Thoracic aorta (tissue), 2 donors: Measurements from ENCODE around the gene CERS3. TPM values are rescaled to one million over a fixed set of nuclear protein-coding genes. Genes with fewer than 3 reads are reported as not detected.

Experiments
- ATAC-seq: fragments of 150-250 bp; one replicate; pipeline ENCODE4 v1.8.0; 2017; ENCODE audit warnings: low read depth; ENCODE audit not compliant: insufficient number of reproducible peaks, low FRiP score
- DNase-seq: peaks from one replicate; pipeline ENCODE4 v3.0.0-alpha.2; 2020; ENCODE audit warnings: low spot score
- H3K27ac ChIP-seq, 2 donors: fragments of 200-600 bp; sonication (generic); 1 replicate in 1 of 2; 2 replicates in 1 of 2; pipeline ENCODE4 v1.5.1; 2016; ENCODE audit warnings: mild to moderate bottlenecking in 2 of 2, moderate library complexity in 2 of 2
- H3K27me3 ChIP-seq: fragments of 200-600 bp; sonication (generic); replicated peaks from 2 replicates; pipeline ENCODE4 v1.6.0; 2016; ENCODE audit warnings: mild to moderate bottlenecking; ENCODE audit not compliant: insufficient read depth
- H3K36me3 ChIP-seq: fragments of 200-600 bp; sonication (generic); one replicate; pipeline ENCODE4 v1.5.1; 2016
- H3K4me1 ChIP-seq, 2 donors: fragments of 200-600 bp; sonication (generic); 1 replicate in 1 of 2; 2 replicates in 1 of 2; pipeline versions ENCODE4 v1.5.1 to v1.6.0; 2016; ENCODE audit warnings: low read depth in 2 of 2, mild to moderate bottlenecking in 1 of 2; ENCODE audit not compliant: control insufficient read depth in 1 of 2
- H3K4me3 ChIP-seq: fragments of 200-600 bp; sonication (generic); 2 replicates; pipeline ENCODE4 v1.5.1; 2016; ENCODE audit warnings: mild to moderate bottlenecking
- H3K9me3 ChIP-seq: fragments of 200-600 bp; sonication (generic); 2 replicates; pipeline ENCODE4 v1.5.1; 2016
- CTCF ChIP-seq: fragments of 200-600 bp; sonication (generic); IDR thresholded peaks from one replicate; pipeline ENCODE4 v1.5.1; 2019; ENCODE audit warnings: antibody characterized with exemption
- total RNA-seq, 2 donors: library from RNA; depleted of rRNA; stranded (reverse); fragments of >200 nt; gene quantifications; one replicate each; pipeline versions ENCODE4 v1.1.0 to v1.2.3, GENCODE V29; 2016

The CERS3 gene
- total RNA-seq, 2 donors from 2014 or later, result not detected

GRCh38 chr15:100464888-100465287 is 63.9 kb downstream of the CERS3 start:
- no peak overlapping the region for H3K27ac ChIP-seq
- ATAC-seq, result no peak
- H3K27me3 ChIP-seq, result no peaks in the 10 kb centered on the region
- no peak for DNase-seq
- H3K9me3 ChIP-seq, result no peaks in the 10 kb centered on the region
- peaks cover 7 to 9% of the 10 kb centered on the region in 2 donors for H3K4me1 ChIP-seq
- H3K36me3 ChIP-seq, result no peaks in the 10 kb centered on the region
- no peak overlapping the region for H3K4me3 ChIP-seq
- TF ChIP-seq CTCF, result no peak

GRCh38 chr15:100464256-100464655 is 64.5 kb downstream of the CERS3 start:
- no peaks in the 10 kb centered on the region for H3K9me3 ChIP-seq
- H3K27me3 ChIP-seq, result no peaks in the 10 kb centered on the region
- ATAC-seq (no peak), DNase-seq (no peak)
- H3K27ac ChIP-seq, result no peak overlapping the region
- TF ChIP-seq CTCF, result no peak
- no peak overlapping the region for H3K4me3 ChIP-seq
- peaks cover 7 to 9% of the 10 kb centered on the region in 2 donors for H3K4me1 ChIP-seq
- no peaks in the 10 kb centered on the region for H3K36me3 ChIP-seq

- no peak for TF ChIP-seq CTCF
- Histone ChIP-seq H3K4me3 (no peak overlapping the region), H3K36me3 (no peaks in the 10 kb centered on the region), H3K4me1 (peaks cover 7% of the 10 kb centered on the region in 2 donors), H3K27me3 (no peaks in the 10 kb centered on the region), H3K9me3 (no peaks in the 10 kb centered on the region), H3K27ac (no peak overlapping the region)
- DNase-seq (no peak), ATAC-seq (no peak)
Observed at GRCh38 chr15:100463515-100463914, 65.2 kb downstream of the CERS3 start.

- no peaks in the 10 kb centered on the region for H3K27me3 ChIP-seq
- H3K27ac ChIP-seq, result no peak overlapping the region
- DNase-seq (no peak), ATAC-seq (no peak)
- no peak overlapping the region for H3K4me3 ChIP-seq
- H3K9me3 ChIP-seq, result peaks cover 6% of the 10 kb centered on the region
- no peaks in the 10 kb centered on the region for H3K4me1 ChIP-seq
- H3K36me3 ChIP-seq, result no peaks in the 10 kb centered on the region
- TF ChIP-seq CTCF, result no peak
Observed at GRCh38 chr15:100461049-100461448, 67.7 kb downstream of the CERS3 start.

- no peak for ATAC-seq
- Histone ChIP-seq H3K9me3 (peaks cover 6% of the 10 kb centered on the region), H3K4me1 (no peaks in the 10 kb centered on the region), H3K36me3 (no peaks in the 10 kb centered on the region), H3K27me3 (no peaks in the 10 kb centered on the region), H3K4me3 (no peak overlapping the region), H3K27ac (no peak overlapping the region)
- TF ChIP-seq CTCF, result no peak
- DNase-seq, result no peak
Observed at GRCh38 chr15:100457201-100457600, 71.5 kb downstream of the CERS3 start.
